H9 (cell line): ENCODE measurements around the gene DDA1. TPM values are rescaled to one million over a fixed set of nuclear protein-coding genes. Genes with fewer than 3 reads are reported as not detected.
A peak's percentile ranks its signal among the peaks of the same experiment; 100 is the strongest.

Source experiments
- DNase-seq: peaks from one replicate; pipeline ENCODE4 v3.0.0-alpha.2; 2017
- H2AFZ ChIP-seq: one replicate; pipeline ENCODE4 v1.6.1; 2013; ENCODE audit warnings: mild to moderate bottlenecking, low read length, control low read depth, moderate library complexity
- H2AK5ac ChIP-seq: 2 replicates; pipeline ENCODE4 v1.6.1; 2013; ENCODE audit warnings: low read length, control low read depth, mixed read lengths; ENCODE audit not compliant: insufficient read length
- H2BK120ac ChIP-seq: one replicate; pipeline ENCODE4 v1.6.1; 2013; ENCODE audit warnings: low read depth, mild to moderate bottlenecking, low read length, control low read depth, inconsistent platforms; ENCODE audit not compliant: poor library complexity, severe bottlenecking
- H2BK12ac ChIP-seq: 2 replicates; pipeline ENCODE4 v1.6.1; 2013; ENCODE audit warnings: low read length, control low read depth, mixed read lengths, low read depth; ENCODE audit not compliant: insufficient read length
- H2BK15ac ChIP-seq: 2 replicates; pipeline ENCODE4 v1.6.1; 2013; ENCODE audit warnings: low read depth, low read length, control low read depth
- H2BK20ac ChIP-seq: one replicate; pipeline ENCODE4 v1.6.1; 2013; ENCODE audit warnings: low read depth, mild to moderate bottlenecking, low read length, control low read depth, inconsistent platforms; ENCODE audit not compliant: poor library complexity, severe bottlenecking
- H2BK5ac ChIP-seq: 2 replicates; pipeline ENCODE4 v1.6.1; 2013; ENCODE audit warnings: low read length, control low read depth, mixed read lengths; ENCODE audit not compliant: insufficient read length
- H3K14ac ChIP-seq: 2 replicates; pipeline ENCODE4 v1.6.1; 2013; ENCODE audit warnings: low read length, control low read depth; ENCODE audit not compliant: insufficient read depth
- H3K18ac ChIP-seq: 2 replicates; pipeline ENCODE4 v1.6.1; 2013; ENCODE audit warnings: low read depth, mild to moderate bottlenecking, mixed read lengths, low read length, control low read depth; ENCODE audit not compliant: insufficient read length
- H3K23ac ChIP-seq: 2 replicates; pipeline ENCODE4 v1.6.1; 2013; ENCODE audit warnings: low read length, control low read depth, mixed read lengths, low read depth; ENCODE audit not compliant: insufficient read length
- H3K23me2 ChIP-seq: 2 replicates; pipeline ENCODE4 v1.6.1; 2013; ENCODE audit warnings: low read depth, mild to moderate bottlenecking, mixed read lengths, low read length, control low read depth; ENCODE audit not compliant: insufficient read length, poor library complexity, severe bottlenecking
- H3K27ac ChIP-seq: 2 replicates; pipeline ENCODE4 v1.5.1; 2013; ENCODE audit warnings: low read length, control low read depth, mixed read lengths, low read depth; ENCODE audit not compliant: insufficient read length
- H3K27me3 ChIP-seq: 2 replicates; pipeline ENCODE4 v1.6.1; 2013; ENCODE audit warnings: low read length, control low read depth, inconsistent platforms; ENCODE audit not compliant: insufficient read depth
- H3K4ac ChIP-seq: 2 replicates; pipeline ENCODE4 v1.6.1; 2013; ENCODE audit warnings: low read depth, mild to moderate bottlenecking, control low read depth, inconsistent platforms, low read length, moderate library complexity
- H3K4me1 ChIP-seq: 2 replicates; pipeline ENCODE4 v1.6.1; 2013; ENCODE audit warnings: low read length, control low read depth, inconsistent platforms; ENCODE audit not compliant: insufficient read depth
- H3K4me2 ChIP-seq: 2 replicates; pipeline ENCODE4 v1.6.1; 2013; ENCODE audit warnings: low read length, control low read depth, mixed read lengths; ENCODE audit not compliant: insufficient read length, insufficient read depth
- H3K56ac ChIP-seq: 2 replicates; pipeline ENCODE4 v1.6.1; 2013; ENCODE audit warnings: low read depth, mild to moderate bottlenecking, mixed read lengths, low read length, control low read depth; ENCODE audit not compliant: insufficient read length
- H3K79me1 ChIP-seq: 2 replicates; pipeline ENCODE4 v1.6.1; 2013; ENCODE audit warnings: low read depth, mild to moderate bottlenecking, moderate library complexity, low read length, control low read depth, inconsistent platforms; ENCODE audit not compliant: insufficient read depth, poor library complexity, severe bottlenecking
- H3K79me2 ChIP-seq: 2 replicates; pipeline ENCODE4 v1.6.1; 2013; ENCODE audit warnings: low read length, control low read depth, inconsistent platforms; ENCODE audit not compliant: insufficient read depth
- H3K9ac ChIP-seq: 2 replicates; pipeline ENCODE4 v1.6.1; 2013; ENCODE audit warnings: low read length, control low read depth, mixed read lengths; ENCODE audit not compliant: insufficient read length; ENCODE audit errors: extremely low read depth
- H3K9me3 ChIP-seq: one replicate; pipeline ENCODE4 v1.6.1; 2013; ENCODE audit warnings: low read depth, low read length, inconsistent platforms; ENCODE audit not compliant: control insufficient read depth
- H3T11ph ChIP-seq: one replicate; pipeline ENCODE4 v1.6.1; 2013; ENCODE audit warnings: mild to moderate bottlenecking, low read length, control low read depth, inconsistent platforms
- H4K20me1 ChIP-seq: one replicate; pipeline ENCODE4 v1.6.1; 2013; ENCODE audit not compliant: control insufficient read depth, insufficient read length, insufficient read depth
- H4K5ac ChIP-seq: 2 replicates; pipeline ENCODE4 v1.6.1; 2013; ENCODE audit warnings: low read depth, mild to moderate bottlenecking, mixed read lengths, low read length, control low read depth; ENCODE audit not compliant: insufficient read length
- H4K8ac ChIP-seq: replicated peaks from 2 replicates; pipeline ENCODE4 v1.6.1; 2013; ENCODE audit warnings: low read length, control low read depth, mixed read lengths, low read depth; ENCODE audit not compliant: insufficient read length
- H4K91ac ChIP-seq: 2 replicates; pipeline ENCODE4 v1.6.1; 2013; ENCODE audit warnings: low read depth, mild to moderate bottlenecking, moderate library complexity, mixed read lengths, low read length, control low read depth; ENCODE audit not compliant: insufficient read length
- H3K27ac Mint-ChIP-seq, 3 experiments: 2 replicates in 2 of 3; 3 replicates in 1 of 3; pipeline ENCODE4 v1.8.0; 2020 to 2021; ENCODE audit warnings: mixed read lengths in 3 of 3, mild to moderate bottlenecking in 1 of 3, moderate library complexity in 1 of 3
- H3K27me3 Mint-ChIP-seq: 2 replicates; pipeline ENCODE4 v1.8.0; 2021; ENCODE audit warnings: low read depth, mild to moderate bottlenecking, moderate library complexity, mixed read lengths
- H3K36me3 Mint-ChIP-seq, 3 experiments: 2 replicates in 2 of 3; 3 replicates in 1 of 3; pipeline ENCODE4 v1.8.0; 2020 to 2021; ENCODE audit warnings: low read depth in 3 of 3, mixed read lengths in 3 of 3; ENCODE audit not compliant: insufficient read depth in 1 of 3
- H3K4me1 Mint-ChIP-seq, 2 experiments: 2 replicates each; pipeline ENCODE4 v1.8.0; 2020; ENCODE audit warnings: mixed read lengths in 2 of 2
- H3K4me3 Mint-ChIP-seq, 2 experiments: 2 replicates in 1 of 2; 3 replicates in 1 of 2; pipeline ENCODE4 v1.8.0; 2020 to 2021; ENCODE audit warnings: mild to moderate bottlenecking in 2 of 2, mixed read lengths in 2 of 2, moderate library complexity in 1 of 2
- H3K9me3 Mint-ChIP-seq, 2 experiments: 2 replicates in 1 of 2; 3 replicates in 1 of 2; pipeline ENCODE4 v1.8.0; 2020; ENCODE audit warnings: mild to moderate bottlenecking in 2 of 2, mixed read lengths in 2 of 2, moderate library complexity in 1 of 2
- CTCF ChIP-seq: fragments of 200-600 bp; sonication (generic); conservative IDR thresholded peaks from 3 replicates; pipeline ENCODE4 v1.8.0; 2021; ENCODE audit warnings: antibody characterized with exemption, mild to moderate bottlenecking
- WGBS: extraction: QIAGEN DNeasy Blood & Tissue Kit; methylation state at CpG from one replicate; pipeline ENCODE4 v1.1.7; 2013; ENCODE audit warnings: missing lambda C conversion rate, low lambda C conversion rate, mixed read lengths; ENCODE audit not compliant: insufficient read length; ENCODE audit errors: extremely low coverage; 5-methylcytosine and 5-hydroxymethylcytosine counted together
- total RNA-seq: library from RNA; stranded (reverse); gene quantifications from 2 replicates; pipeline ENCODE4 v1.2.1, GENCODE V29; 2021

DDA1 gene
- total RNA-seq, 1 experiment from 2014 or later = 45.7 TPM

- peak within 1 kb of the TSS; percentile 40 for H3K9ac ChIP-seq
- H3K4me1 ChIP-seq = peaks cover 2% of the 10 kb centered on the region; the same call in 1 of the 2 replicates
- no peak within 1 kb of the TSS for H3K56ac ChIP-seq
- no peaks in the 10 kb centered on the region for H3K79me1 ChIP-seq
- no peak within 1 kb of the TSS for H2BK120ac ChIP-seq
- H2BK12ac ChIP-seq = no peak within 1 kb of the TSS
- H3K14ac ChIP-seq = peak within 1 kb of the TSS; percentile 72
- H3K27me3 Mint-ChIP-seq = peaks cover 5% of the 10 kb centered on the region
- H3K27me3 ChIP-seq = no peaks in the 10 kb centered on the region
- TF ChIP-seq CTCF = no peak
- H3K4me3 Mint-ChIP-seq = peak within 1 kb of the TSS; percentile 67 to 87
- H3K4ac ChIP-seq = no peak within 1 kb of the TSS
- H3K79me2 ChIP-seq = no peaks in the 10 kb centered on the region
- no peak within 1 kb of the TSS for H4K8ac ChIP-seq
- peaks cover 21% of the 10 kb centered on the region for H3K23me2 ChIP-seq
- H3T11ph ChIP-seq = no peak within 1 kb of the TSS
- H2BK15ac ChIP-seq = no peak within 1 kb of the TSS
- no CpG with 5 or more reads among the region's 86 CpGs for WGBS
- H4K91ac ChIP-seq = no peak within 1 kb of the TSS
- H3K18ac ChIP-seq = peak within 1 kb of the TSS; percentile 56
- DNase-seq = peak; percentile 97
- no peaks in the 10 kb centered on the region for H3K9me3 ChIP-seq
- H3K9me3 Mint-ChIP-seq = no peaks in the 10 kb centered on the region; a peak in 1 of 5 replicates
- H3K36me3 Mint-ChIP-seq = peaks cover 11 to 34% (median 31%) of the 10 kb centered on the region in 3 experiments
- no peak within 1 kb of the TSS for H2AFZ ChIP-seq
- H2BK20ac ChIP-seq = no peak within 1 kb of the TSS
- no peak within 1 kb of the TSS for H3K27ac ChIP-seq
- peak within 1 kb of the TSS; percentile 74 for H3K4me2 ChIP-seq
- no peak within 1 kb of the TSS for H4K5ac ChIP-seq
- no peak within 1 kb of the TSS for H2AK5ac ChIP-seq
- H3K27ac Mint-ChIP-seq = peak within 1 kb of the TSS; percentile 48 to 77 (median 49); a peak in 4 of 7 replicates
- H3K23ac ChIP-seq = no peak within 1 kb of the TSS
- peaks cover 17 to 43% of the 10 kb centered on the region in 2 experiments for H3K4me1 Mint-ChIP-seq
- H4K20me1 ChIP-seq = no peaks in the 10 kb centered on the region
- H2BK5ac ChIP-seq = no peak within 1 kb of the TSS
Observed at GRCh38 chr19:17334414-17335409, 25.3 kb downstream of the DDA1 start, which contains the start of gene ANO8. Gene ANO8, minus strand, starts transcription at chr19:17334855. Its CDS starts 185 bp downstream, at chr19:17334670.
